Kidney (tissue), 14 donors: ENCODE measurements around the gene SLC6A15. TPM values are rescaled to one million over a fixed set of nuclear protein-coding genes. Genes with fewer than 3 reads are reported as not detected.

Experiments used
- DNase-seq, 5 donors: peaks; one replicate each; pipeline ENCODE4 v3.0.0-alpha.2; 2013 to 2020
- FAIRE-seq: peaks from 2 replicates; lab custom pipeline; 2012; peaks lifted over from hg19 to GRCh38; lab: Jason Lieb, UNC
- H3K27ac ChIP-seq, 2 donors: one replicate each; pipeline ENCODE4 v1.7.0; 2013; ENCODE audit warnings: low read depth in 2 of 2, low read length in 2 of 2, inconsistent platforms in 1 of 2
- H3K27me3 ChIP-seq: one replicate; pipeline ENCODE4 v1.7.1; 2013; ENCODE audit warnings: low read length, inconsistent platforms; ENCODE audit not compliant: control insufficient read depth, insufficient read depth
- H3K36me3 ChIP-seq, 3 donors: one replicate each; pipeline versions ENCODE4 v1.7.0 to v1.7.1; 2013; ENCODE audit warnings: low read length in 3 of 3, control low read depth in 1 of 3, inconsistent platforms in 1 of 3; ENCODE audit not compliant: insufficient read depth in 3 of 3, control insufficient read depth in 2 of 3
- H3K4me1 ChIP-seq, 3 donors: one replicate each; pipeline versions ENCODE4 v1.7.0 to v1.7.1; 2013; ENCODE audit warnings: low read length in 3 of 3, inconsistent platforms in 1 of 3, low read depth in 1 of 3; ENCODE audit not compliant: control insufficient read depth in 2 of 3, insufficient read depth in 2 of 3
- H3K4me3 ChIP-seq, 3 donors: one replicate each; pipeline versions ENCODE4 v1.7.0 to v1.8.1; 2013; ENCODE audit warnings: low read length in 3 of 3, control low read depth in 1 of 3, inconsistent platforms in 1 of 3
- H3K9ac ChIP-seq, 3 donors: one replicate each; pipeline versions ENCODE4 v1.7.0 to v1.7.1; 2013; ENCODE audit warnings: low read length in 3 of 3, control low read depth in 1 of 3, inconsistent platforms in 1 of 3
- H3K9me3 ChIP-seq, 3 donors: one replicate each; pipeline versions ENCODE4 v1.7.0 to v1.7.1; 2013; ENCODE audit warnings: low read length in 3 of 3, control low read depth in 1 of 3, inconsistent platforms in 1 of 3; ENCODE audit not compliant: control insufficient read depth in 2 of 3, insufficient read depth in 1 of 3
- CTCF ChIP-seq: IDR thresholded peaks from 3 replicates; pipeline ENCODE4 v1.5.1; 2012; ENCODE audit warnings: mild to moderate bottlenecking, moderate library complexity, borderline replicate concordance; ENCODE audit not compliant: insufficient read depth; ENCODE audit errors: extremely low read depth
- intact Hi-C: fragments of 100-400 bp; cut with DNase I; formaldehyde crosslinking; loops from one replicate; pipeline ENCODE4 v1.11.1; 2022
- polyA plus RNA-seq: library from polyadenylated mRNA; stranded (reverse); fragments of 350-450 nt; fragmentation: Illumina TruSeq; extraction: RNeasy Lipid Tissue Mini Kit (QIAGEN cat#74804); gene quantifications from one replicate; pipeline ENCODE4 v1.2.3, GENCODE V29; 2014; ENCODE audit warnings: low read depth, low replicate concordance; ENCODE audit not compliant: insufficient read depth
- total RNA-seq: library from RNA; stranded (reverse); fragmentation: NEBNext Ultra II Directional; extraction: Animal tissue kit (Norgen Biotek cat#: 25700); gene quantifications from one replicate; pipeline ENCODE4 v1.2.1, GENCODE V29; 2021
- donor health status: control.
- donor health status: control.
- donor health status: control.
- donor health status: control.
- donor health status: control.
- donor health status: DM: yes; HTN: yes; CAD: no.
- donor health status: Normal renal cell carcinoma (clear cell type).

Gene SLC6A15
- total and polyA plus RNA-seq, 2 donors from 2014 or later, result 0.28 TPM; not detected in 1

- no peak for TF ChIP-seq CTCF
- DNase-seq (no peak), FAIRE-seq (no peak)
- Histone ChIP-seq H3K9ac (no peak overlapping the region), H3K27ac (no peak overlapping the region), H3K27me3 (no peaks in the 10 kb centered on the region), H3K4me1 (no peaks in the 10 kb centered on the region), H3K4me3 (no peak overlapping the region), H3K9me3 (no peaks in the 10 kb centered on the region), H3K36me3 (no peaks in the 10 kb centered on the region)
- intact Hi-C loops, result no loop called here
Measured at GRCh38 chr12:84841591-84841990, 71.0 kb downstream of the SLC6A15 start.

GRCh38 chr12:84840356-84840755 lies 72.2 kb downstream of the SLC6A15 start:
- no peaks in the 10 kb centered on the region for H3K27me3 ChIP-seq
- no peak for TF ChIP-seq CTCF
- no peak for FAIRE-seq
- H3K36me3 ChIP-seq, result no peaks in the 10 kb centered on the region
- H3K4me3 ChIP-seq, result no peak overlapping the region
- no peak for DNase-seq
- H3K9ac ChIP-seq, result no peak overlapping the region
- H3K9me3 ChIP-seq, result no peaks in the 10 kb centered on the region
- intact Hi-C loops, result no loop called here
- H3K4me1 ChIP-seq, result no peaks in the 10 kb centered on the region
- H3K27ac ChIP-seq, result no peak overlapping the region

- no peak for FAIRE-seq
- Histone ChIP-seq H3K9ac (no peak overlapping the region), H3K36me3 (no peaks in the 10 kb centered on the region), H3K4me1 (no peaks in the 10 kb centered on the region), H3K4me3 (no peak overlapping the region), H3K9me3 (no peaks in the 10 kb centered on the region), H3K27me3 (no peaks in the 10 kb centered on the region), H3K27ac (no peak overlapping the region)
- intact Hi-C loops, result no loop called here
- no peak for DNase-seq
- no peak for TF ChIP-seq CTCF
Measured at GRCh38 chr12:84826925-84827324, 85.7 kb downstream of the SLC6A15 start.

- DNase-seq (no peak), FAIRE-seq (no peak)
- intact Hi-C loops, result no loop called here
- no peaks in the 10 kb centered on the region for H3K9me3 ChIP-seq
- H3K27ac ChIP-seq, result no peak overlapping the region
- H3K9ac ChIP-seq, result no peak overlapping the region
- no peaks in the 10 kb centered on the region for H3K4me1 ChIP-seq
- no peaks in the 10 kb centered on the region for H3K36me3 ChIP-seq
- H3K27me3 ChIP-seq, result no peaks in the 10 kb centered on the region
- no peak for TF ChIP-seq CTCF
- H3K4me3 ChIP-seq, result no peak overlapping the region
Measured at GRCh38 chr12:84825149-84825548, 87.5 kb downstream of the SLC6A15 start.
